ENCODE results near the gene GJD3.

- no peak for TF ChIP-seq CTCF (IDR thresholded peaks at IDR 0.05; ENCODE audit: poor library complexity, severe bottlenecking)
- TF ChIP-seq POLR2AphosphoS5 (IDR thresholded peaks at IDR 0.05) = no peak
- no peak for TF ChIP-seq EP300 (conservative IDR thresholded peaks at IDR 0.05; ENCODE audit: poor library complexity, severe bottlenecking)
- no peak for TF ChIP-seq EZH2 (IDR thresholded peaks at IDR 0.05; ENCODE audit: borderline replicate concordance, insufficient read depth, low read length, poor library complexity, severe bottlenecking)
- no peak for TF ChIP-seq REST (IDR thresholded peaks at IDR 0.05; ENCODE audit: borderline replicate concordance)
- no peak for TF ChIP-seq SMC3 (conservative IDR thresholded peaks at IDR 0.05; ENCODE audit: poor library complexity)
- TF ChIP-seq RAD21 (conservative IDR thresholded peaks at IDR 0.05) = no peak
- TF ChIP-seq MXI1 (conservative IDR thresholded peaks at IDR 0.05; ENCODE audit: poor library complexity, severe bottlenecking) = no peak
- TF ChIP-seq TAF1 (IDR thresholded peaks at IDR 0.05; ENCODE audit: low read depth) = no peak
These were observed 37.7 kb downstream of the GJD3 start for GRCh38 chr17:40326832-40327199.

All from neural cell (in vitro differentiated cells).